ENCODE measurements around the gene RTN3. TPM values are rescaled to one million over a fixed set of nuclear protein-coding genes. Genes with fewer than 3 reads are reported as not detected.
A peak's percentile ranks its signal among the peaks of the same experiment; 100 is the strongest.

The RTN3 gene
- total and polyA plus RNA-seq, 9 of the 15 experiments (the other 6 are each of a cell fraction or from before 2014, with no cell fraction given), result 41.6 to 169 (median 93.5) TPM

- TF ChIP-seq, protein P1, sequence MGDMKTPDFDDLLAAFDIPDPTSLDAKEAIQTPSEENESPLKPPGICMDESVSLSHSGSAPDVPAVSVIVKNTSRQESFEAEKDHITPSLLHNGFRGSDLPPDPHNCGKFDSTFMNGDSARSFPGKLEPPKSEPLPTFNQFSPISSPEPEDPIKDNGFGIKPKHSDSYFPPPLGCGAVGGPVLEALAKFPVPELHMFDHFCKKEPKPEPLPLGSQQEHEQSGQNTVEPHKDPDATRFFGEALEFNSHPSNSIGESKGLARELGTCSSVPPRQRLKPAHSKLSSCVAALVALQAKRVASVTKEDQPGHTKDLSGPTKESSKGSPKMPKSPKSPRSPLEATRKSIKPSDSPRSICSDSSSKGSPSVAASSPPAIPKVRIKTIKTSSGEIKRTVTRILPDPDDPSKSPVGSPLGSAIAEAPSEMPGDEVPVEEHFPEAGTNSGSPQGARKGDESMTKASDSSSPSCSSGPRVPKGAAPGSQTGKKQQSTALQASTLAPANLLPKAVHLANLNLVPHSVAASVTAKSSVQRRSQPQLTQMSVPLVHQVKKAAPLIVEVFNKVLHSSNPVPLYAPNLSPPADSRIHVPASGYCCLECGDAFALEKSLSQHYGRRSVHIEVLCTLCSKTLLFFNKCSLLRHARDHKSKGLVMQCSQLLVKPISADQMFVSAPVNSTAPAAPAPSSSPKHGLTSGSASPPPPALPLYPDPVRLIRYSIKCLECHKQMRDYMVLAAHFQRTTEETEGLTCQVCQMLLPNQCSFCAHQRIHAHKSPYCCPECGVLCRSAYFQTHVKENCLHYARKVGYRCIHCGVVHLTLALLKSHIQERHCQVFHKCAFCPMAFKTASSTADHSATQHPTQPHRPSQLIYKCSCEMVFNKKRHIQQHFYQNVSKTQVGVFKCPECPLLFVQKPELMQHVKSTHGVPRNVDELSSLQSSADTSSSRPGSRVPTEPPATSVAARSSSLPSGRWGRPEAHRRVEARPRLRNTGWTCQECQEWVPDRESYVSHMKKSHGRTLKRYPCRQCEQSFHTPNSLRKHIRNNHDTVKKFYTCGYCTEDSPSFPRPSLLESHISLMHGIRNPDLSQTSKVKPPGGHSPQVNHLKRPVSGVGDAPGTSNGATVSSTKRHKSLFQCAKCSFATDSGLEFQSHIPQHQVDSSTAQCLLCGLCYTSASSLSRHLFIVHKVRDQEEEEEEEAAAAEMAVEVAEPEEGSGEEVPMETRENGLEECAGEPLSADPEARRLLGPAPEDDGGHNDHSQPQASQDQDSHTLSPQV (IDR thresholded peaks at IDR 0.05), result no peak
- TF ChIP-seq HMGN3 (IDR thresholded peaks at IDR 0.05; ENCODE audit: borderline replicate concordance, extremely low read depth, insufficient read length, low read depth, low read length), result peak; percentile 42
- TF ChIP-seq CCNT2 (IDR thresholded peaks at IDR 0.05; ENCODE audit: borderline replicate concordance, extremely low read depth, insufficient read length, low read depth, low read length), result peak; percentile 30
- TF ChIP-seq XRCC4 (IDR thresholded peaks at IDR 0.05; ENCODE audit: extremely low read depth, insufficient read depth, insufficient read length), result no peak
- no peak for TF ChIP-seq ZNF318 (IDR thresholded peaks at IDR 0.05; ENCODE audit: borderline replicate concordance in 1 of 2, low read depth in 1 of 2)
- TF ChIP-seq PHF8 (IDR thresholded peaks at IDR 0.05; ENCODE audit: borderline replicate concordance, low read length), result no peak
- no peak for TF ChIP-seq FOXM1 (IDR thresholded peaks at IDR 0.05; ENCODE audit: low read depth)
- TF ChIP-seq FOXM1 (CRISPR knock-in tag; IDR thresholded peaks at IDR 0.05; ENCODE audit: low read depth), result no peak
- TF ChIP-seq ZNF639 (CRISPR knock-in tag; conservative IDR thresholded peaks at IDR 0.05 in 1 of 2, IDR thresholded peaks at IDR 0.05 in 1 of 2), result 0 out of 4 replicates have a peak, but pooled peaks of 1 of the 2 experiments have one; percentile 37
Observed at GRCh38 chr11:63768237-63769041, 87.1 kb downstream of the RTN3 start, which contains the start of gene ZFTA (continued).

Data from K562 (cell line).